K562 (cell line): ENCODE results near the gene BPI. TPM values are rescaled to one million over a fixed set of nuclear protein-coding genes. Genes with fewer than 3 reads are reported as not detected.

ENCODE experiments used
- polyA plus RNA-seq, 8 experiments: library from polyadenylated mRNA; depleted of rRNA in 4 of 8; stranded (reverse) in 5 of 8; unstranded in 3 of 8; fragments of >200 nt; fragmentation: Nextera tagmentation in 2 of 8; fragmentation: Illumina TruSeq in 1 of 8; extraction: Ambion mirVana in 2 of 8; extraction: Trizol in 1 of 8; gene quantifications; 2 replicates each; pipeline versions ENCODE4 v1.2.1 to v1.2.3, GENCODE V29; 2011 to 2014; ENCODE audit warnings: inconsistent platforms in 1 of 8, missing spikeins in 1 of 8
- total RNA-seq, 7 experiments: library from RNA; depleted of rRNA in 6 of 7; stranded (reverse); fragments of >200 nt in 6 of 7; fragmentation: Illumina TruSeq in 2 of 7; extraction: Trizol in 2 of 7; gene quantifications; 2 replicates each; pipeline versions ENCODE4 v1.2.1 to v1.2.3, GENCODE V29; 2011 to 2021; ENCODE audit warnings: low replicate concordance in 1 of 7

BPI gene
- total and polyA plus RNA-seq, 9 of the 15 experiments (the other 6 are each of a cell fraction or from before 2014, with no cell fraction given): not detected

Other genes with a start within 250 kb of the BPI start
- 48.3 and 61.2 TPM in 2 replicates for gene TGM2, start 138.9 kb upstream of the BPI start, total RNA-seq (2014; rRNA removed)
- gene TGM2, start 138.9 kb upstream of the BPI start, total RNA-seq (2014; rRNA removed; fragmentation: Illumina TruSeq; extraction: Trizol): 17.4 and 22.0 TPM in 2 replicates
- 20.4 and 21.0 TPM in 2 replicates for gene TGM2, start 138.9 kb upstream of the BPI start, total RNA-seq (2015; rRNA removed; fragmentation: Illumina TruSeq; extraction: Trizol)
- gene TGM2, start 138.9 kb upstream of the BPI start, total RNA-seq (2021): 78.5 and 82.3 TPM in 2 replicates
- gene TGM2, start 138.9 kb upstream of the BPI start, polyA plus RNA-seq (2011; rRNA removed): 35.3 and 37.6 TPM in 2 replicates
- 55.1 and 56.7 TPM in 2 replicates for gene TGM2, start 138.9 kb upstream of the BPI start, polyA plus RNA-seq (2014; fragmentation: Illumina TruSeq; extraction: Trizol)
- gene TGM2, start 138.9 kb upstream of the BPI start, polyA plus RNA-seq (2014; fragmentation: Nextera tagmentation; extraction: Ambion mirVana): 1 to 10 TPM; 5.5 TPM
- gene TGM2, start 138.9 kb upstream of the BPI start, polyA plus RNA-seq (2014; rRNA removed): 43.9 and 48.0 TPM in 2 replicates
- gene KIAA1755, start 43.4 kb upstream of the BPI start, total RNA-seq (2014; rRNA removed): not detected in 2 replicates
- gene KIAA1755, start 43.4 kb upstream of the BPI start, total RNA-seq (2014; rRNA removed; fragmentation: Illumina TruSeq; extraction: Trizol): not detected in 2 replicates
- not detected in 2 replicates for gene KIAA1755, start 43.4 kb upstream of the BPI start, total RNA-seq (2015; rRNA removed; fragmentation: Illumina TruSeq; extraction: Trizol)
- not detected in 2 replicates for gene KIAA1755, start 43.4 kb upstream of the BPI start, total RNA-seq (2021)
- gene KIAA1755, start 43.4 kb upstream of the BPI start, polyA plus RNA-seq (2011; rRNA removed): not detected in 2 replicates
- gene KIAA1755, start 43.4 kb upstream of the BPI start, polyA plus RNA-seq (2014; fragmentation: Illumina TruSeq; extraction: Trizol): not detected in 2 replicates
- gene KIAA1755, start 43.4 kb upstream of the BPI start, polyA plus RNA-seq (2014; fragmentation: Nextera tagmentation; extraction: Ambion mirVana): not detected
- gene KIAA1755, start 43.4 kb upstream of the BPI start, polyA plus RNA-seq (2014; rRNA removed): 0.12 TPM in 1 of 2 replicates, not detected in the other
- 0.08 TPM in 1 of 2 replicates, not detected in the other for gene LBP, start 42.3 kb downstream of the BPI start, total RNA-seq (2014; rRNA removed)
- gene LBP, start 42.3 kb downstream of the BPI start, total RNA-seq (2014; rRNA removed; fragmentation: Illumina TruSeq; extraction: Trizol): not detected in 2 replicates
- gene LBP, start 42.3 kb downstream of the BPI start, total RNA-seq (2015; rRNA removed; fragmentation: Illumina TruSeq; extraction: Trizol): 0.07 and 0.11 TPM in 2 replicates
- gene LBP, start 42.3 kb downstream of the BPI start, total RNA-seq (2021): 0.11 and 0.31 TPM in 2 replicates
- 0.10 TPM in 1 of 2 replicates, not detected in the other for gene LBP, start 42.3 kb downstream of the BPI start, polyA plus RNA-seq (2011; rRNA removed)
- gene LBP, start 42.3 kb downstream of the BPI start, polyA plus RNA-seq (2014; fragmentation: Illumina TruSeq; extraction: Trizol): 0.15 TPM in 1 of 2 replicates, not detected in the other
- gene LBP, start 42.3 kb downstream of the BPI start, polyA plus RNA-seq (2014; fragmentation: Nextera tagmentation; extraction: Ambion mirVana): under 1 TPM; 0.06 to 0.07 TPM
- gene LBP, start 42.3 kb downstream of the BPI start, polyA plus RNA-seq (2014; rRNA removed): not detected in 2 replicates
- gene SNHG17, start 131.2 kb downstream of the BPI start, total RNA-seq (2014; rRNA removed): 57.7 and 72.7 TPM in 2 replicates
- 66.3 and 73.6 TPM in 2 replicates for gene SNHG17, start 131.2 kb downstream of the BPI start, total RNA-seq (2014; rRNA removed; fragmentation: Illumina TruSeq; extraction: Trizol)
- 69.9 and 74.3 TPM in 2 replicates for gene SNHG17, start 131.2 kb downstream of the BPI start, total RNA-seq (2015; rRNA removed; fragmentation: Illumina TruSeq; extraction: Trizol)
- 106 and 112 TPM in 2 replicates for gene SNHG17, start 131.2 kb downstream of the BPI start, total RNA-seq (2021)
- 38.8 and 50.3 TPM in 2 replicates for gene SNHG17, start 131.2 kb downstream of the BPI start, polyA plus RNA-seq (2011; rRNA removed)
- gene SNHG17, start 131.2 kb downstream of the BPI start, polyA plus RNA-seq (2014; fragmentation: Illumina TruSeq; extraction: Trizol): 32.6 and 39.0 TPM in 2 replicates
- 10 to 100 TPM; 29.8 to 35.9 TPM for gene SNHG17, start 131.2 kb downstream of the BPI start, polyA plus RNA-seq (2014; fragmentation: Nextera tagmentation; extraction: Ambion mirVana)
- gene SNHG17, start 131.2 kb downstream of the BPI start, polyA plus RNA-seq (2014; rRNA removed): 72.2 and 73.2 TPM in 2 replicates
- gene RALGAPB, start 168.7 kb downstream of the BPI start, total RNA-seq (2014; rRNA removed): 11.6 and 14.7 TPM in 2 replicates
- 18.5 and 21.2 TPM in 2 replicates for gene RALGAPB, start 168.7 kb downstream of the BPI start, total RNA-seq (2014; rRNA removed; fragmentation: Illumina TruSeq; extraction: Trizol)
- 17.7 and 18.6 TPM in 2 replicates for gene RALGAPB, start 168.7 kb downstream of the BPI start, total RNA-seq (2015; rRNA removed; fragmentation: Illumina TruSeq; extraction: Trizol)
- 21.7 and 23.8 TPM in 2 replicates for gene RALGAPB, start 168.7 kb downstream of the BPI start, total RNA-seq (2021)
- gene RALGAPB, start 168.7 kb downstream of the BPI start, polyA plus RNA-seq (2011; rRNA removed): 12.5 and 13.6 TPM in 2 replicates
- gene RALGAPB, start 168.7 kb downstream of the BPI start, polyA plus RNA-seq (2014; fragmentation: Illumina TruSeq; extraction: Trizol): 21.1 and 25.6 TPM in 2 replicates
- 1 to 10 TPM; 4.3 to 6.0 TPM for gene RALGAPB, start 168.7 kb downstream of the BPI start, polyA plus RNA-seq (2014; fragmentation: Nextera tagmentation; extraction: Ambion mirVana)
- gene RALGAPB, start 168.7 kb downstream of the BPI start, polyA plus RNA-seq (2014; rRNA removed): 11.3 and 11.7 TPM in 2 replicates